ENCODE results near the gene RHOH. TPM values are rescaled to one million over a fixed set of nuclear protein-coding genes. Genes with fewer than 3 reads are reported as not detected.
"Not testable (repeated sequence)": the region's sequence is repeated elsewhere in the genome, so short reads cannot be mapped to it uniquely, and the experiment has no call there.

The RHOH gene
- polyA plus RNA-seq, 1 donor (not counting 4 experiments of a cell fraction or from before 2014, with no cell fraction given), result 0.04 TPM

GRCh38 chr4:40288566-40288965 lies 91.7 kb downstream of the RHOH start:
- peaks cover 39% of the 10 kb centered on the region for H3K4me1 ChIP-seq (ENCODE audit: control insufficient read depth, extremely low read depth, insufficient read depth, low read length)
- no peak overlapping the region for H3K9ac ChIP-seq (ENCODE audit: control insufficient read depth, extremely low read depth, insufficient read depth, low read length)
- H3K9me3 ChIP-seq (ENCODE audit: control insufficient read depth, low read depth, low read length), result no peaks in the 10 kb centered on the region
- H3K36me3 ChIP-seq (ENCODE audit: control insufficient read depth in 2 of 2, extremely low read depth in 1 of 2, insufficient read depth in 2 of 2, low read length in 2 of 2), result no peaks in the 10 kb centered on the region
- no peaks in the 10 kb centered on the region for H3K79me2 ChIP-seq (ENCODE audit: control insufficient read depth, insufficient read depth, low read length)
- no peaks in the 10 kb centered on the region for H4K20me1 ChIP-seq (ENCODE audit: control insufficient read depth, extremely low read depth, insufficient read depth, low read length)
- H3K4me3 ChIP-seq (ENCODE audit: control insufficient read depth in 2 of 3, extremely low read depth in 1 of 3, insufficient read depth in 2 of 3, low read depth in 1 of 3, low read length in 3 of 3), result no peak overlapping the region
- H3K4me2 ChIP-seq (ENCODE audit: control insufficient read depth, extremely low read depth, insufficient read depth, low read depth, low read length), result no peak overlapping the region
- H3K27ac ChIP-seq (ENCODE audit: control insufficient read depth, insufficient read depth, low read length), result no peak overlapping the region
- TF ChIP-seq CTCF (optimal IDR thresholded peaks at IDR 0.05 in 1 of 3, IDR thresholded peaks at IDR 0.05 in 1 of 3, conservative IDR thresholded peaks at IDR 0.05 in 1 of 3; ENCODE audit: extremely low read depth in 1 of 3, insufficient read depth in 2 of 3, low read length in 3 of 3) (no peak), EZH2 (IDR thresholded peaks at IDR 0.05; ENCODE audit: low read length) (no peak)
- dilution Hi-C loops (cut with MboI; ENCODE audit: extremely low pct_ligation_motif_present, low sequenced_read_pairs), result no loop called here
- H3K9me1 ChIP-seq (ENCODE audit: control insufficient read depth, extremely low read depth, insufficient read depth, low read length), result no peaks in the 10 kb centered on the region
- FAIRE-seq, result no peak
- DNase-seq (ENCODE audit: low read depth, low spot score), result no peak
- no peaks in the 10 kb centered on the region for H3K27me3 ChIP-seq (ENCODE audit: control insufficient read depth, extremely low read depth, insufficient read depth, low read length)
- H2AFZ ChIP-seq (ENCODE audit: control insufficient read depth, low read length), result no peak overlapping the region

GRCh38 chr4:40289366-40290188 lies 92.7 kb downstream of the RHOH start:
- TF ChIP-seq CTCF (optimal IDR thresholded peaks at IDR 0.05 in 1 of 3, IDR thresholded peaks at IDR 0.05 in 1 of 3, conservative IDR thresholded peaks at IDR 0.05 in 1 of 3; ENCODE audit: extremely low read depth in 1 of 3, insufficient read depth in 2 of 3, low read length in 3 of 3), result no peak
- TF ChIP-seq EZH2 (IDR thresholded peaks at IDR 0.05; ENCODE audit: low read length), result no peak
- dilution Hi-C loops (cut with MboI; ENCODE audit: extremely low pct_ligation_motif_present, low sequenced_read_pairs), result no loop called here
- no peaks in the 10 kb centered on the region for H3K9me3 ChIP-seq (ENCODE audit: control insufficient read depth, low read depth, low read length)
- no peaks in the 10 kb centered on the region for H3K9me1 ChIP-seq (ENCODE audit: control insufficient read depth, extremely low read depth, insufficient read depth, low read length)
- peak overlapping the region; percentile 6 for H2AFZ ChIP-seq (ENCODE audit: control insufficient read depth, low read length)
- H3K9ac ChIP-seq (ENCODE audit: control insufficient read depth, extremely low read depth, insufficient read depth, low read length), result peak overlapping the region; percentile 33
- no peaks in the 10 kb centered on the region for H3K27me3 ChIP-seq (ENCODE audit: control insufficient read depth, extremely low read depth, insufficient read depth, low read length)
- H3K79me2 ChIP-seq (ENCODE audit: control insufficient read depth, insufficient read depth, low read length), result no peaks in the 10 kb centered on the region
- peak overlapping the region; percentile 67 for H3K27ac ChIP-seq (ENCODE audit: control insufficient read depth, insufficient read depth, low read length)
- H3K4me2 ChIP-seq (ENCODE audit: control insufficient read depth, extremely low read depth, insufficient read depth, low read depth, low read length), result peak overlapping the region; percentile 58
- no peak overlapping the region for H3K4me3 ChIP-seq (ENCODE audit: control insufficient read depth in 2 of 3, extremely low read depth in 1 of 3, insufficient read depth in 2 of 3, low read depth in 1 of 3, low read length in 3 of 3)
- DNase-seq (ENCODE audit: low read depth, low spot score) (no peak), FAIRE-seq (peak; percentile 17)
- no peaks in the 10 kb centered on the region for H3K36me3 ChIP-seq (ENCODE audit: control insufficient read depth in 2 of 2, extremely low read depth in 1 of 2, insufficient read depth in 2 of 2, low read length in 2 of 2)
- H3K4me1 ChIP-seq (ENCODE audit: control insufficient read depth, extremely low read depth, insufficient read depth, low read length), result peaks cover 34% of the 10 kb centered on the region
- no peaks in the 10 kb centered on the region for H4K20me1 ChIP-seq (ENCODE audit: control insufficient read depth, extremely low read depth, insufficient read depth, low read length)

DNA sequence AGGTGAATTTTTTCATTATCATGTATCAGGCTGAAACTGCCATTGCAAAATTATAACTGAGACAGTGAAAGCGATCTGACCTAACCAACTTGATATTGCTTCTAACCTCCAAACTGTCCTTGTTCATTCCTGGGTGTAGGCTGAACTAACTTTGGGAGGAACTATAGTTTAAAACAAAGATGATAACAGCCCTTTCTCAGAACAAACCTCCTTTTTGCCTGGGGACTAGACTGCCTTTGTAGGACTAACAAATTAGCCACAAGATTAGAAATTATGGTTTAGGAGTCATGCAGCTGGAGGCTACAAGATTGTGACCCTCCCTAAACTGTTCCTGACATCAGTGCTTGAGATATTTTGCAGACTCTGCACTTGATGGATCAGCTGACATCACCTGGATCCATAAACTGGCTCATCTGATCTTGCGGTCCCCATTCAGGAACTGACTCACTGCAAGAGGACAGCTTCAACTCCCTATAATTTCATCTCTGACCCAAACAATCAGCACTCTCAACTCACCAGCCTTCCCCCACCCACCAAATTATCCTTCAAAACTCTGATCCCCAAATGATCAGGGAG lies 93.9 kb downstream of the RHOH start:
- dilution Hi-C loops (cut with MboI; ENCODE audit: extremely low pct_ligation_motif_present, low sequenced_read_pairs); H4K20me1 ChIP-seq (ENCODE audit: control insufficient read depth, extremely low read depth, insufficient read depth, low read length); H3K4me3 ChIP-seq (ENCODE audit: control insufficient read depth in 2 of 3, extremely low read depth in 1 of 3, insufficient read depth in 2 of 3, low read depth in 1 of 3, low read length in 3 of 3); H3K36me3 ChIP-seq (ENCODE audit: control insufficient read depth in 2 of 2, extremely low read depth in 1 of 2, insufficient read depth in 2 of 2, low read length in 2 of 2); H3K9me3 ChIP-seq (ENCODE audit: control insufficient read depth, low read depth, low read length); H3K79me2 ChIP-seq (ENCODE audit: control insufficient read depth, insufficient read depth, low read length); H3K9me1 ChIP-seq (ENCODE audit: control insufficient read depth, extremely low read depth, insufficient read depth, low read length); H2AFZ ChIP-seq (ENCODE audit: control insufficient read depth, low read length); H3K27me3 ChIP-seq (ENCODE audit: control insufficient read depth, extremely low read depth, insufficient read depth, low read length); FAIRE-seq: not testable (repeated sequence)
- peaks cover 34% of the 10 kb centered on the region for H3K4me1 ChIP-seq (ENCODE audit: control insufficient read depth, extremely low read depth, insufficient read depth, low read length)
- H3K27ac ChIP-seq (ENCODE audit: control insufficient read depth, insufficient read depth, low read length), result peak overlapping the region; percentile 67
- DNase-seq (ENCODE audit: low read depth, low spot score), result peak; percentile 95
- H3K9ac ChIP-seq (ENCODE audit: control insufficient read depth, extremely low read depth, insufficient read depth, low read length), result peak overlapping the region; percentile 33
- peak overlapping the region; percentile 17 for H3K4me2 ChIP-seq (ENCODE audit: control insufficient read depth, extremely low read depth, insufficient read depth, low read depth, low read length)

Data from keratinocyte (primary cell).